ENCODE measurements around the gene NALCN. TPM values are rescaled to one million over a fixed set of nuclear protein-coding genes. Genes with fewer than 3 reads are reported as not detected.

NALCN gene
- polyA plus RNA-seq, 3 donors: not detected

GRCh38 chr13:101017123-101017872 lies 399.0 kb downstream of the NALCN start:
- H3K27ac Mint-ChIP-seq: no peak overlapping the region
- intact Hi-C loops (cut with micrococcal nuclease): no loop called here
- Histone ChIP-seq H3K79me2 (ENCODE audit: insufficient read depth, low read length) (no peaks in the 10 kb centered on the region), H3K27ac (ENCODE audit: low read depth in 1 of 2, low read length in 2 of 2) (no peak overlapping the region), H3K9me3 (replicated peaks in 1 of 2; ENCODE audit: control insufficient read depth in 1 of 2, insufficient read depth in 1 of 2, low read length in 2 of 2) (no peaks in the 10 kb centered on the region), H3K27me3 (ENCODE audit: control insufficient read depth in 2 of 2, insufficient read depth in 2 of 2, low read length in 2 of 2) (no peaks in the 10 kb centered on the region), H3K4me1 (ENCODE audit: control insufficient read depth in 1 of 2, insufficient read depth in 2 of 2, low read length in 2 of 2) (no peaks in the 10 kb centered on the region), H2AFZ (ENCODE audit: insufficient read depth, low read depth, low read length, poor library complexity, severe bottlenecking) (no peak overlapping the region), H3K9ac (ENCODE audit: insufficient read depth, low read length, poor library complexity, severe bottlenecking) (no peak overlapping the region), H3K4me2 (replicated peaks; ENCODE audit: extremely low read depth, low read length, poor library complexity, severe bottlenecking) (no peak overlapping the region), H3K4me3 (replicated peaks in 1 of 3; ENCODE audit: low read depth in 2 of 3, low read length in 3 of 3) (no peak overlapping the region), H3K36me3 (replicated peaks in 1 of 2; ENCODE audit: control insufficient read depth in 1 of 2, insufficient read depth in 2 of 2, low read length in 2 of 2) (no peaks in the 10 kb centered on the region), H4K20me1 (ENCODE audit: insufficient read depth, low read length) (no peaks in the 10 kb centered on the region)
- no peak overlapping the region for H3K4me3 Mint-ChIP-seq
- peaks cover 0 to 5% (median 2%) of the 10 kb centered on the region in 7 donors for H3K9me3 Mint-ChIP-seq
- no peak for DNase-seq
- H3K36me3 Mint-ChIP-seq: no peaks in the 10 kb centered on the region
- no peaks in the 10 kb centered on the region for H3K4me1 Mint-ChIP-seq
- TF ChIP-seq CTCF (IDR thresholded peaks at IDR 0.05): no peak
- peaks cover 0 to 4% (median 0%) of the 10 kb centered on the region in 3 donors for H3K27me3 Mint-ChIP-seq (ENCODE audit: low read depth in 3 of 3)
- 38% methylated on average over 3 of the region's 8 CpGs for WGBS (ENCODE audit: insufficient coverage)

- Mint-ChIP-seq H3K4me1 (no peaks in the 10 kb centered on the region), H3K9me3 (peaks cover 0 to 5% (median 2%) of the 10 kb centered on the region in 7 donors), H3K36me3 (no peaks in the 10 kb centered on the region), H3K27me3 (ENCODE audit: low read depth in 3 of 3) (peaks cover 0 to 6% (median 0%) of the 10 kb centered on the region in 3 donors), H3K4me3 (no peak overlapping the region), H3K27ac (no peak overlapping the region)
- H3K79me2 ChIP-seq (ENCODE audit: insufficient read depth, low read length): no peaks in the 10 kb centered on the region
- 84% methylated on average over 3 of the region's 7 CpGs for WGBS (ENCODE audit: insufficient coverage)
- H3K27ac ChIP-seq (ENCODE audit: low read depth in 1 of 2, low read length in 2 of 2): no peak overlapping the region
- DNase-seq: no peak
- intact Hi-C loops (cut with micrococcal nuclease): no loop called here
- H3K27me3 ChIP-seq (ENCODE audit: control insufficient read depth in 2 of 2, insufficient read depth in 2 of 2, low read length in 2 of 2): no peaks in the 10 kb centered on the region
- H3K9me3 ChIP-seq (replicated peaks in 1 of 2; ENCODE audit: control insufficient read depth in 1 of 2, insufficient read depth in 1 of 2, low read length in 2 of 2): no peaks in the 10 kb centered on the region
- TF ChIP-seq CTCF (IDR thresholded peaks at IDR 0.05): no peak
- no peaks in the 10 kb centered on the region for H4K20me1 ChIP-seq (ENCODE audit: insufficient read depth, low read length)
- H3K36me3 ChIP-seq (replicated peaks in 1 of 2; ENCODE audit: control insufficient read depth in 1 of 2, insufficient read depth in 2 of 2, low read length in 2 of 2): no peaks in the 10 kb centered on the region
- no peak overlapping the region for H3K4me3 ChIP-seq (replicated peaks in 1 of 3; ENCODE audit: low read depth in 2 of 3, low read length in 3 of 3)
- H2AFZ ChIP-seq (ENCODE audit: insufficient read depth, low read depth, low read length, poor library complexity, severe bottlenecking): no peak overlapping the region
- H3K4me2 ChIP-seq (replicated peaks; ENCODE audit: extremely low read depth, low read length, poor library complexity, severe bottlenecking): no peak overlapping the region
- H3K9ac ChIP-seq (ENCODE audit: insufficient read depth, low read length, poor library complexity, severe bottlenecking): no peak overlapping the region
- H3K4me1 ChIP-seq (ENCODE audit: control insufficient read depth in 1 of 2, insufficient read depth in 2 of 2, low read length in 2 of 2): no peaks in the 10 kb centered on the region
Observed at GRCh38 chr13:101016475-101016874, 399.8 kb downstream of the NALCN start.

All from CD14-positive monocyte (primary cell).